ENCODE data around the gene LRRC36. TPM values are rescaled to one million over a fixed set of nuclear protein-coding genes. Genes with fewer than 3 reads are reported as not detected.
A peak's percentile ranks its signal among the peaks of the same experiment; 100 is the strongest.

LRRC36 gene, protein sequence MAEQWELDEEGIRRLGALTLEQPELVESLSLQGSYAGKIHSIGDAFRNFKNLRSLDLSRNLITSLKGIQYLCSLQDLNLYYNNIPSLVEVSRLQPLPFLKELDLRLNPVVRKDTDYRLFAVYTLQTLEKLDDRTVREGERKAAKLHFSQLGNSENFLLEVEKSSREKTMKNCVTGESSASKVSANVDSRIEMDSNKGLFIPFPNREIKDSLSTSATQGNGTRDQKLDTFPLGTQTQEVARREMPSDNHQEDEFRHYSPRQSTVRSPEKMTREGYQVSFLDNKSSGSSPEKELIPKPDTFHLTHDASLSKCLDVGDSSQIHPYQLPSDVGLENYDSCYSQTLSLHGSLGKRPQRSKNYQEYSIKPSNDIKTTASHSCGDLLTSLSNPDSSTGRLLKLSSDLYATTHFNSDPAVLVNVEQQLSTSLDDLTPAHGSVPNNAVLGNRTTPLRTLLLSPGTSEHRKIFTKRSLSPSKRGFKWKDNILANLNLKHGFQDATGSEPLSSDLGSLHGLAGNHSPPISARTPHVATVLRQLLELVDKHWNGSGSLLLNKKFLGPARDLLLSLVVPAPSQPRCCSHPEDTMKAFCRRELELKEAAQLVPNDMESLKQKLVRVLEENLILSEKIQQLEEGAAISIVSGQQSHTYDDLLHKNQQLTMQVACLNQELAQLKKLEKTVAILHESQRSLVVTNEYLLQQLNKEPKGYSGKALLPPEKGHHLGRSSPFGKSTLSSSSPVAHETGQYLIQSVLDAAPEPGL
- total RNA-seq (2014; rRNA removed; shearing (Covaris generic)): not detected in 2 replicates

DNA sequence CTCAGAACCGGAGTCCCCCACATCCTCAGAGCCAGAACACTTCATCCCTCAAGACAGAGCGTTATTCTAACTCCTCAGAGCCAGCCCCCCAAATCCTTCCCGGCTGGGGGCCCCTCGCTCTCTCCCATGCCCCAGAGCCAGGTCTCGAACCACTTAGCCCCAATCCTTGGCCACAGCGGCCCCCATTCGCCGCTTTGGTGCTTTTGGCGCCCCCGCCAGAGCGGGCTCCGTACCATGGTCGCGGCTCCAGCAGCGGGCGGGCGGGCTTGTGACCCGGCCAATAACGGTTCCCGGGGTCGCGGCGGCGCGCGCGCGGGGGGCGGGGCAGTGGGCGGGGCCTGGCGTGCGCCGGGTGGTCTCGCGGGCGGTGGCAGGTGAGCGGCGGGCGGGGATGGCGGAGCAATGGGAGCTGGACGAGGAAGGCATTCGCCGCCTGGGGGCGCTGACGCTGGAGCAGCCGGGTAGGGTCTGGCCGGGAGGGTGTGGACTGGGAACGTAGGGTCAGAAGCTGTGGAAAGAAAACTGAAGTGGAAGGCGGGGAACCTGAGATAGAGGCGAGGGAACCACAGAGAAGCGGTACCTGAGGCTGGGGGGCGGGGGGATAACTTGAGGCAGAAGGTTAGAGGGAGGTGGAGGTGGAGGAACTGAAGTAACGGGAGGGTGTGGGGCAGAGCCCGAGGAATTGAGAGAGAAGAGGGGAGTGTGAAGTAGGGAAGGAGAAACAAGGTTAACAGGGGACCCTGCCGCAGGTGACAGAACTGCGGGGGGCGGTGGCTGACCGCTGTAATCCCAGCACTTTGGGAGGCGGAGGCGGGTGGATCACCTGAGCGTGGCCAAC, at the start of gene LRRC36, which contains the start of gene KCTD19:
Gene LRRC36 (plus strand): TSS at position 344 of the 838 bp plus-strand sequence. CDS start 48 bp downstream, at position 392.
Gene KCTD19 (minus strand): TSS at position 270 of the 838 bp plus-strand sequence. CDS start 34 bp downstream, at position 236.
- H3K27ac ChIP-seq: no peak within 1 kb of the TSS
- H3K27me3 ChIP-seq (replicated peaks): peaks cover 10% of the 10 kb centered on the region; the same call in 1 of the 2 replicates
- H3K4me1 ChIP-seq (replicated peaks): peaks cover 8% of the 10 kb centered on the region
- peak in 1 of 2 experiments; percentile 58 for DNase-seq (ENCODE audit: low read depth in 1 of 2, low spot score in 2 of 2)
- H3K36me3 ChIP-seq: no peaks in the 10 kb centered on the region
- H3K4me3 ChIP-seq: peak within 1 kb of the TSS; percentile 35
- H3K9me3 ChIP-seq (replicated peaks): no peaks in the 10 kb centered on the region

DNA sequence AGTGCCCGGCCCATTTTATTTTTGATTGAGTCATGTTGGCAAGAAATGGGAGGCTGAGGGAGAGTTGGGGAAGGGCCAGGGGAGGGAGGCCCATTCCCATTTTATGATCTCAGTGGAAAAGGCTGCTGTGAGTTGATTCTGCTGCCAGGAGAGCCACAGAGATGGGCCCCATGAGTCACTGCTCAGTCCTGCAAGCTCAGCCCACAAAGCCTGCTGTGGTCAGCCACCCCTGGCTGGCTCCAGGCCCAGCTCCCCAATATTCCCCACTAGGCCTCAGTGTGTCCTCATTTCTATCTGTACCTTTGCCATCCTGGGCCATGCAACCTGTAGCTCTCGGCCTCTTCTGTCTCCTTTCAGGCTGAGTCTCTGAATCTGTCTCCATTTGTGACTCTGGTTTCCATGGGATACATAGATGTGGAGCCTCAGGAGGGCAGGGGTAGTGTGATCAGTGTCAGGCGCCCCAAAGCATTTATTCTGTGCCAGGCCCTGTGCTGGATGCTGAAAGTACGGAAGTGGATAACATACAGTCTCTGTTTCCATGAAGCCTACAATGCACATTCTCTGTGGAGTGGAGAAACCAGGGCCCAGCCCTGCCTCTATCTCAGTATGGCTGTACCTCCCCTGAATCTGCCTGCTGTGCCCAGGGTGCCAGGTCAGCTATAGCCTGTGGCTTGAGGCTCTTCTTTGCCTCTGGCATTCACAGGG, 49.2 kb upstream of the LRRC36 start:
- H3K4me3 ChIP-seq: no peak overlapping the region; the same call in 1 of the 2 replicates
- H3K4me1 ChIP-seq (replicated peaks): peaks cover 39% of the 10 kb centered on the region
- DNase-seq (ENCODE audit: low read depth in 1 of 2, low spot score in 2 of 2): peak; percentile 96 to 97
- peak overlapping the region; percentile 79 for H3K27ac ChIP-seq
- H3K27me3 ChIP-seq (replicated peaks): no peaks in the 10 kb centered on the region
- peaks cover 3% of the 10 kb centered on the region; the same call in 1 of the 2 replicates for H3K9me3 ChIP-seq (replicated peaks)
- peaks cover 19% of the 10 kb centered on the region for H3K36me3 ChIP-seq

DNA sequence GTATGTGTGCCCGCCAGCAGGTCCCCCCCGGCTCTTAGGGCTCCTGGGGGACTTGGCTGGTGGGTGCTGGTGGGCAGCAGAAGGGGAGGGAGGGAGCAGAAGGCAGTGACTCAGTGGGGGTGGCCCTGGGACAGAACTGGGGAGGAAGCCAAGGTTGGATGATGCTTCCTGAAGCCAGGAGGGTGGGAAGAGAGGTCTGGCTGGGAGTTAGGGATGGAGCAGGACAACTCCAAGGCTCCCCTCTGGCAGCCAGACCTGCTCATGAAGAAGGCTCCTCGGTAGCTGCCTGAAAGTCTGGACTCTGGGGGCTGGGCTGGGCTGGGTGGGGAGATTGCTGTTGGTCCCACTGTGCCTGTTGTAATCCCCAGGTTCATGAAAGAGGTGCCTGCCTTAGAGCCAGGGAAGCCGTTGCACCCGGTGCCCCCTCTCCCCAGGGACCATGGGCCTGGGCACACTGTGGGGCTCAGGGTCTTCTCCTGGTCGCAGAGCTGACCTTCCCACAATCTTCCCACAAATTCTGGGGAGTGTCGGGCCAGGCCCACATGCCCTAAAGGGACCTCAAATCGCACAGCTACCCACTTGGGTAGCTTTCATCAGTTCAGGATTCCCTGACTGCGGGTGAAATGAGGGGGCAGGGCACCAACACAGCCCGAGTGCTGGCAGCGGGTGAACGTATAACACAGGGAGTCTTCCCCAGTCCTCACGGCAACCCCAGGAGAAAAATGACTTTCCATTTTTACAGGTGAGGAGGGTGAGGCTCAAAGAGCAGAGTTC, 48.4 kb upstream of the LRRC36 start:
- H3K36me3 ChIP-seq: peaks cover 19% of the 10 kb centered on the region
- peak; percentile 77 to 81 for DNase-seq (ENCODE audit: low read depth in 1 of 2, low spot score in 2 of 2)
- peak overlapping the region; percentile 52 for H3K4me3 ChIP-seq
- peaks cover 3% of the 10 kb centered on the region; the same call in 1 of the 2 replicates for H3K9me3 ChIP-seq (replicated peaks)
- peaks cover 39% of the 10 kb centered on the region for H3K4me1 ChIP-seq (replicated peaks)
- H3K27ac ChIP-seq: peak overlapping the region; percentile 79
- H3K27me3 ChIP-seq (replicated peaks): no peaks in the 10 kb centered on the region

- peak overlapping the region; percentile 52 for H3K4me3 ChIP-seq
- H3K27me3 ChIP-seq (replicated peaks): no peaks in the 10 kb centered on the region
- peaks cover 19% of the 10 kb centered on the region for H3K36me3 ChIP-seq
- peaks cover 3% of the 10 kb centered on the region; the same call in 1 of the 2 replicates for H3K9me3 ChIP-seq (replicated peaks)
- no peak for DNase-seq (ENCODE audit: low read depth in 1 of 2, low spot score in 2 of 2)
- peak overlapping the region; percentile 79 for H3K27ac ChIP-seq
- H3K4me1 ChIP-seq (replicated peaks): peaks cover 39% of the 10 kb centered on the region
Measured at GRCh38 chr16:67278773-67279295, 47.8 kb upstream of the LRRC36 start.

- H3K9me3 ChIP-seq (replicated peaks): peaks cover 3% of the 10 kb centered on the region; the same call in 1 of the 2 replicates
- H3K36me3 ChIP-seq: peaks cover 19% of the 10 kb centered on the region
- DNase-seq (ENCODE audit: low read depth in 1 of 2, low spot score in 2 of 2): peak; percentile 63 to 81
- peaks cover 39% of the 10 kb centered on the region for H3K4me1 ChIP-seq (replicated peaks)
- no peaks in the 10 kb centered on the region for H3K27me3 ChIP-seq (replicated peaks)
- peak within 1 kb of the TSS; percentile 79 for H3K27ac ChIP-seq
- peak within 1 kb of the TSS; percentile 52 for H3K4me3 ChIP-seq
Measured at GRCh38 chr16:67279296-67280089, 47.1 kb upstream of the LRRC36 start, which contains the start of gene PLEKHG4. Gene PLEKHG4 (plus strand): TSS chr16:67279532. CDS start chr16:67280045, 513 bp downstream.

GRCh38 chr16:67280090-67281015, 46.3 kb upstream of the LRRC36 start:
- peaks cover 39% of the 10 kb centered on the region for H3K4me1 ChIP-seq (replicated peaks)
- H3K9me3 ChIP-seq (replicated peaks): peaks cover 3% of the 10 kb centered on the region; the same call in 1 of the 2 replicates
- H3K36me3 ChIP-seq: peaks cover 17% of the 10 kb centered on the region
- no peak overlapping the region for H3K27ac ChIP-seq
- no peaks in the 10 kb centered on the region for H3K27me3 ChIP-seq (replicated peaks)
- no peak overlapping the region for H3K4me3 ChIP-seq
- no peak for DNase-seq (ENCODE audit: low read depth in 1 of 2, low spot score in 2 of 2)

- no peak for DNase-seq (ENCODE audit: low read depth in 1 of 2, low spot score in 2 of 2)
- Histone ChIP-seq H3K36me3 (peaks cover 3% of the 10 kb centered on the region), H3K9me3 (replicated peaks) (peaks cover 3% of the 10 kb centered on the region; the same call in 1 of the 2 replicates), H3K27ac (no peak overlapping the region), H3K4me1 (replicated peaks) (peaks cover 32% of the 10 kb centered on the region), H3K27me3 (replicated peaks) (no peaks in the 10 kb centered on the region), H3K4me3 (no peak overlapping the region)
Measured at GRCh38 chr16:67281536-67282446, 44.8 kb upstream of the LRRC36 start.

GRCh38 chr16:67282447-67282805, 44.2 kb upstream of the LRRC36 start:
- Histone ChIP-seq H3K9me3 (replicated peaks) (peaks cover 3% of the 10 kb centered on the region; the same call in 1 of the 2 replicates), H3K4me3 (no peak overlapping the region), H3K4me1 (replicated peaks) (peaks cover 26% of the 10 kb centered on the region), H3K27me3 (replicated peaks) (no peaks in the 10 kb centered on the region), H3K36me3 (no peaks in the 10 kb centered on the region), H3K27ac (no peak overlapping the region)
- DNase-seq (ENCODE audit: low read depth in 1 of 2, low spot score in 2 of 2): no peak

GRCh38 chr16:67283039-67283825, 43.4 kb upstream of the LRRC36 start:
- Histone ChIP-seq H3K27ac (no peak overlapping the region), H3K4me1 (replicated peaks) (peaks cover 18% of the 10 kb centered on the region), H3K4me3 (no peak overlapping the region), H3K36me3 (no peaks in the 10 kb centered on the region), H3K27me3 (replicated peaks) (no peaks in the 10 kb centered on the region), H3K9me3 (replicated peaks) (peaks cover 3% of the 10 kb centered on the region; the same call in 1 of the 2 replicates)
- no peak for DNase-seq (ENCODE audit: low read depth in 1 of 2, low spot score in 2 of 2)

Measured in SJSA1 (cell line).